A549 (cell line): ENCODE results near the gene SV2C. TPM values are rescaled to one million over a fixed set of nuclear protein-coding genes. Genes with fewer than 3 reads are reported as not detected.

Experiments used
- ATAC-seq, 2 experiments: fragments of 200-7000 bp in 1 of 2; fragments of >200 bp in 1 of 2; cut with Nextera tagmentation in 1 of 2; cut with Tn5 transposase in 1 of 2; 3 replicates each; pipeline versions ENCODE4 v1.8.0 to v1.9.1; 2018 to 2020; ENCODE audit warnings: mild to moderate bottlenecking in 1 of 2, moderate library complexity in 1 of 2
- CTCF ChIA-PET: fragments of 300-600 bp; sonication (Branson Sonifier 250); formaldehyde crosslinking; extraction: SDS; loops from one replicate; lab custom pipeline; 2021; ENCODE audit warnings: antibody characterized with exemption, inconsistent platforms; lab: Yijun Ruan, JAX
- POLR2A ChIA-PET: fragments of 350-600 bp; formaldehyde crosslinking; extraction: SDS; loops from one replicate; lab custom pipeline; 2021; ENCODE audit warnings: antibody characterized with exemption, inconsistent platforms; lab: Yijun Ruan, JAX
- DNase-seq, 2 experiments: peaks; one replicate each; pipeline versions ENCODE4 v3.0.0 to v3.0.0-alpha.2; 2011 to 2016; ENCODE audit warnings: low read depth in 1 of 2, low spot score in 1 of 2
- FAIRE-seq: peaks from 2 replicates; lab custom pipeline; 2011; peaks lifted over from hg19 to GRCh38; lab: Jason Lieb, UNC
- H3K27ac ChIP-seq, 2 experiments: fragments of >200 bp; sonication (Bioruptor Twin); formaldehyde crosslinking; 3 replicates each; pipeline ENCODE4 v1.5.1; 2016 to 2017
- H3K4me1 ChIP-seq: fragments of >200 bp; sonication (Bioruptor Twin); formaldehyde crosslinking; 3 replicates; pipeline ENCODE4 v1.6.1; 2016
- H3K4me2 ChIP-seq: fragments of >200 bp; sonication (Bioruptor Twin); formaldehyde crosslinking; 3 replicates; pipeline ENCODE4 v1.6.1; 2016
- H3K4me3 ChIP-seq: fragments of >200 bp; sonication (Bioruptor Twin); formaldehyde crosslinking; 3 replicates; pipeline ENCODE4 v1.5.1; 2016
- H3K9me3 ChIP-seq: fragments of >200 bp; sonication (Bioruptor Twin); formaldehyde crosslinking; 3 replicates; pipeline ENCODE4 v1.6.1; 2016
- ATOH8 ChIP-seq: fragments of 250-450 bp; sonication (Bioruptor Pico); IDR thresholded peaks from 2 replicates; pipeline ENCODE4 v1.5.0; 2020; ENCODE audit warnings: low read depth, mild to moderate bottlenecking, moderate library complexity
- BHLHE40 ChIP-seq: IDR thresholded peaks from 2 replicates; pipeline ENCODE4 v1.6.1; 2012; ENCODE audit warnings: low read depth, low read length, inconsistent platforms
- CBX2 ChIP-seq: fragments of 200-600 bp; sonication (generic); IDR thresholded peaks from 2 replicates; pipeline ENCODE4 v1.6.1; 2016; ENCODE audit warnings: low read depth, mild to moderate bottlenecking, borderline replicate concordance
- CEBPB ChIP-seq, 2 experiments: fragments of >200 bp in 1 of 2; sonication (Bioruptor Twin) in 1 of 2; formaldehyde crosslinking in 1 of 2; IDR thresholded peaks; 2 replicates each; pipeline ENCODE4 v1.6.1; 2012 to 2016
- CHD2 ChIP-seq: fragments of 150-350 bp; IDR thresholded peaks from 2 replicates; pipeline ENCODE4 v1.6.1; 2014; ENCODE audit warnings: low read length; ENCODE audit not compliant: partially characterized antibody
- CTCF ChIP-seq: fragments of >200 bp; sonication (Bioruptor Twin); formaldehyde crosslinking; IDR thresholded peaks from 3 replicates; pipeline ENCODE4 v1.5.1; 2016
- E2F6 ChIP-seq: IDR thresholded peaks from 2 replicates; pipeline ENCODE4 v1.6.1; 2012; ENCODE audit warnings: low read depth, borderline replicate concordance
- EHF ChIP-seq: fragments of 250-450 bp; sonication (Bioruptor Pico); IDR thresholded peaks from 2 replicates; pipeline ENCODE4 v1.5.0; 2020; ENCODE audit warnings: mild to moderate bottlenecking
- EHMT2 ChIP-seq: fragments of 200-600 bp; sonication (generic); IDR thresholded peaks from 2 replicates; pipeline ENCODE4 v1.6.1; 2016; ENCODE audit warnings: antibody characterized with exemption, low read depth, mild to moderate bottlenecking, moderate library complexity
- ELK1 ChIP-seq: fragments of 150-350 bp; IDR thresholded peaks from 2 replicates; pipeline ENCODE4 v1.6.1; 2014; ENCODE audit warnings: low read depth, mild to moderate bottlenecking, low read length
- ESRRA ChIP-seq: fragments of 150-350 bp; IDR thresholded peaks from 2 replicates; pipeline ENCODE4 v1.6.1; 2014; ENCODE audit warnings: mild to moderate bottlenecking, low read length, borderline replicate concordance
- FOSB ChIP-seq: fragments of 250-450 bp; sonication (Bioruptor Pico); IDR thresholded peaks from 2 replicates; pipeline ENCODE4 v1.5.0; 2020; ENCODE audit warnings: mild to moderate bottlenecking, moderate library complexity
- FOSL2 ChIP-seq, 2 experiments: fragments of 450-650 bp in 1 of 2; fragments of >200 bp in 1 of 2; sonication (Bioruptor Twin) in 1 of 2; formaldehyde crosslinking; IDR thresholded peaks; 2 replicates each; pipeline versions ENCODE4 v1.5.0 to v1.6.1; 2016 to 2020; ENCODE audit warnings: mild to moderate bottlenecking in 1 of 2, moderate library complexity in 1 of 2
- GATA3 ChIP-seq: IDR thresholded peaks from 2 replicates; pipeline ENCODE4 v1.6.1; 2012; ENCODE audit warnings: borderline replicate concordance
- HES2 ChIP-seq: fragments of >200 bp; sonication (Bioruptor Twin); formaldehyde crosslinking; IDR thresholded peaks from 2 replicates; pipeline ENCODE4 v1.6.1; 2016
- HMGXB4 ChIP-seq: fragments of 250-450 bp; sonication (Bioruptor Pico); IDR thresholded peaks from 2 replicates; pipeline ENCODE4 v1.5.0; 2021; ENCODE audit warnings: mild to moderate bottlenecking, moderate library complexity, borderline replicate concordance
- JUN ChIP-seq, 2 experiments: fragments of >200 bp; sonication (Bioruptor Twin); formaldehyde crosslinking; IDR thresholded peaks; 2 replicates in 1 of 2; 3 replicates in 1 of 2; pipeline ENCODE4 v1.6.1; 2016 to 2017
- JUNB ChIP-seq: fragments of >200 bp; sonication (Bioruptor Twin); formaldehyde crosslinking; IDR thresholded peaks from 2 replicates; pipeline ENCODE4 v1.6.1; 2016
- MAX ChIP-seq: IDR thresholded peaks from 2 replicates; pipeline ENCODE4 v1.6.1; 2012
- NPAS2 ChIP-seq: fragments of 250-450 bp; sonication (Bioruptor Pico); IDR thresholded peaks from 2 replicates; pipeline ENCODE4 v1.8.0; 2022; ENCODE audit warnings: mild to moderate bottlenecking, moderate library complexity, borderline replicate concordance
- POLR2AphosphoS2 ChIP-seq: conservative IDR thresholded peaks from 2 replicates; pipeline ENCODE4 v1.6.1; 2012; ENCODE audit warnings: low read length, improper control_type of control experiment, inconsistent platforms
- RAD21 ChIP-seq, 2 experiments: fragments of >200 bp in 1 of 2; sonication (Bioruptor Twin) in 1 of 2; formaldehyde crosslinking in 1 of 2; IDR thresholded peaks in 1 of 2; conservative IDR thresholded peaks in 1 of 2; 2 replicates in 1 of 2; 3 replicates in 1 of 2; pipeline ENCODE4 v1.6.1; 2012 to 2018; ENCODE audit warnings: inconsistent platforms in 1 of 2
- RCOR1 ChIP-seq: fragments of 150-350 bp; IDR thresholded peaks from 2 replicates; pipeline ENCODE4 v1.6.1; 2014; ENCODE audit warnings: antibody characterized with exemption, low read length, low read depth
- RFX5 ChIP-seq: fragments of 450-650 bp; IDR thresholded peaks from 2 replicates; pipeline ENCODE4 v1.7.1; 2014; ENCODE audit warnings: antibody characterized with exemption, mild to moderate bottlenecking, moderate library complexity
- SREBF2 ChIP-seq: fragments of 450-650 bp; IDR thresholded peaks from 2 replicates; pipeline ENCODE4 v1.6.1; 2014; ENCODE audit warnings: mild to moderate bottlenecking, moderate library complexity
- ZC3H11A ChIP-seq: fragments of 450-650 bp; IDR thresholded peaks from 2 replicates; pipeline ENCODE4 v1.6.1; 2014; ENCODE audit warnings: antibody characterized with exemption, mild to moderate bottlenecking
- ZSCAN20 ChIP-seq: fragments of 250-450 bp; sonication (Bioruptor Pico); IDR thresholded peaks from 2 replicates; pipeline ENCODE4 v1.8.0; 2022; ENCODE audit warnings: mild to moderate bottlenecking, moderate library complexity
- WGBS: methylation state at CpG from one replicate; pipeline ENCODE4 v1.1.6; 2017; ENCODE audit errors: missing lambda C conversion rate; 5-methylcytosine and 5-hydroxymethylcytosine counted together
- polyA plus RNA-seq, 4 experiments: library from polyadenylated mRNA; depleted of rRNA in 3 of 4; stranded (reverse); fragments of >200 nt; fragmentation: RNase III in 1 of 4; extraction: RNeasy Plus Mini Kit Qiagen cat#74134 plus additional on column Dnase treatment in 1 of 4; gene quantifications; 2 replicates in 3 of 4; 3 replicates in 1 of 4; pipeline ENCODE4 v1.2.3, GENCODE V29; 2011 to 2017

SV2C gene
- polyA plus RNA-seq, 2 of the 4 experiments (the other 2 are of a cell fraction) = not detected

- no peak for FAIRE-seq
- 3% methylated on average over 4 of the region's 4 CpGs for WGBS
- no peak for ATAC-seq
- ChIA-PET CTCF (no interaction called here), POLR2A (no interaction called here)
- DNase-seq = no peak
- Histone ChIP-seq H3K27ac (no peak overlapping the region), H3K4me2 (no peak overlapping the region), H3K4me1 (no peaks in the 10 kb centered on the region), H3K9me3 (no peaks in the 10 kb centered on the region), H3K4me3 (no peak overlapping the region)
- no peak for TF ChIP-seq CEBPB (IDR thresholded peaks at IDR 0.05)
- no peak for TF ChIP-seq JUNB
- no peak for TF ChIP-seq EHMT2
- TF ChIP-seq MAX = no peak
- no peak for TF ChIP-seq POLR2AphosphoS2
- TF ChIP-seq FOSB = no peak
- no peak for TF ChIP-seq EHF (CRISPR knock-in tag)
- no peak for TF ChIP-seq E2F6
- no peak for TF ChIP-seq ESRRA
- no peak for TF ChIP-seq ATOH8 (CRISPR knock-in tag)
- TF ChIP-seq HMGXB4 = no peak
- no peak for TF ChIP-seq CBX2
- TF ChIP-seq ELK1 = no peak
- no peak for TF ChIP-seq CTCF
- no peak for TF ChIP-seq RCOR1
- TF ChIP-seq JUN (IDR thresholded peaks at IDR 0.05) = no peak
- no peak for TF ChIP-seq GATA3
- TF ChIP-seq CHD2 = no peak
- TF ChIP-seq NPAS2 (CRISPR knock-in tag) = no peak
Observed at GRCh38 chr5:76221311-76221710, 138.1 kb downstream of the SV2C start.

GRCh38 chr5:76222318-76222717, 139.1 kb downstream of the SV2C start:
- POLR2A ChIA-PET = no interaction called here
- no peaks in the 10 kb centered on the region for H3K4me1 ChIP-seq
- 52% methylated on average over 3 of the region's 3 CpGs for WGBS
- FAIRE-seq (no peak), ATAC-seq (no peak), DNase-seq (no peak)
- H3K27ac ChIP-seq = no peak overlapping the region
- no peak overlapping the region for H3K4me2 ChIP-seq
- H3K9me3 ChIP-seq = no peaks in the 10 kb centered on the region
- no peak overlapping the region for H3K4me3 ChIP-seq
- CTCF ChIA-PET = no interaction called here
- TF ChIP-seq BHLHE40 = no peak
- no peak for TF ChIP-seq ZSCAN20 (CRISPR knock-in tag)
- no peak for TF ChIP-seq RAD21 (conservative IDR thresholded peaks at IDR 0.05 in 1 of 2, IDR thresholded peaks at IDR 0.05 in 1 of 2)
- TF ChIP-seq SREBF2 = no peak
- TF ChIP-seq HMGXB4 = no peak
- TF ChIP-seq FOSL2 (IDR thresholded peaks at IDR 0.05) = no peak
- no peak for TF ChIP-seq FOSL2 (CRISPR knock-in tag; IDR thresholded peaks at IDR 0.05)
- no peak for TF ChIP-seq NPAS2 (CRISPR knock-in tag)
- TF ChIP-seq ELK1 = no peak
- no peak for TF ChIP-seq POLR2AphosphoS2
- no peak for TF ChIP-seq EHF (CRISPR knock-in tag)
- no peak for TF ChIP-seq HES2
- no peak for TF ChIP-seq ZC3H11A
- TF ChIP-seq RFX5 = no peak
